Ovary (tissue), 3 donors: Measurements from ENCODE around the gene ABCF2.

ENCODE experiments used
- CTCF ChIP-seq, 3 donors: fragments of 450-650 bp in 2 of 3; fragments of 200-600 bp in 1 of 3; IDR thresholded peaks; one replicate each; pipeline versions ENCODE4 v1.5.1 to v1.8.0; 2016 to 2022; ENCODE audit warnings: antibody characterized with exemption in 3 of 3, mild to moderate bottlenecking in 1 of 3
- POLR2A ChIP-seq: fragments of 450-650 bp; IDR thresholded peaks from one replicate; pipeline ENCODE4 v1.6.1; 2017; ENCODE audit warnings: antibody characterized with exemption, mild to moderate bottlenecking, moderate library complexity
- donor health status: DM: no; HTN: no; CAD: no.

DNA sequence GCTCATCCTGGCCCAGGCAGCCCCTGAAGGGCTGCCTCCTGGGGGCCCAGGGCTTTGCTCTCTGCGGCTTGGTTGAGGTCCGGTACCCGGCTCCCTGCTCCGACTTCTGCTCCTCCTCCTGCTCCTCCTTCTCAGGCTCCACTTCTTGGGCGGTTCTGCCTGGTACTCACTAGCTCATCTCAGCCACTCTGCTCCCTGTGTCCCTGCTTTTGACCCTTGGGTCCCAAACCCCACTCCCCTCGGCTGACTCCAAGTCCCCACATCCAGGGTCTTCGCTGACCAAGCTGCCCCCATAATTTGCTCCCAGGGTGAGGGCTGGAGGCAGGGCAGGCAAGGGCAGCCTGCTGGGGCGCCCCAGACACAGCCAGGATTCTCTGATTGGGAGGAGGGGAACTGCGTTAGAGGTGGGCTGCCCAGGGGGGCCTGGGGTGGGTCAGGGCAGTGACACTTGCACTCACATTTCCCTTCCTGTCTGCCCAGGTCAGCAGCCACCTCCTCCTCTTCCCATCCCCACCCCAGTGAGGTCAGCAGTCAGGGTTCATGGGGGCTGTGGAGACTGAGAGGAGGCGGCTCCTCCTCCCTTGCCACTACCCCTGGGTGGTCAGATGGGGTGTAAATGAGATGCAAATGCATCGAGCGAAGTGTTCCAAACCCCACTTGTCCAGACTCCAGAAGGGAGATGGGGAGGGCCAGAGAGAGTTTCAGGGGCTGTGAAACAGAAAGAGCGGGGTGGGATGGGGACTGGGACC, 19.3 kb upstream of the ABCF2 start:
- TF ChIP-seq CTCF (IDR thresholded peaks at IDR 0.05) = no peak
- no peak for TF ChIP-seq POLR2A
